NCI-H226 (cell line): ENCODE data around the gene HLA-B.
"Not testable (repeated sequence)": the region's sequence is repeated elsewhere in the genome, so short reads cannot be mapped to it uniquely, and the experiment has no call there.

Experiments
- DNase-seq: peaks from one replicate; pipeline ENCODE4 v3.0.0-alpha.2; 2015

HLA-B gene

GRCh38 chr6:31381666-31382065 is 24.7 kb upstream of the HLA-B start:
- DNase-seq: no peak

- DNase-seq: no peak
Observed at GRCh38 chr6:31379850-31380249, 22.9 kb upstream of the HLA-B start.

DNA sequence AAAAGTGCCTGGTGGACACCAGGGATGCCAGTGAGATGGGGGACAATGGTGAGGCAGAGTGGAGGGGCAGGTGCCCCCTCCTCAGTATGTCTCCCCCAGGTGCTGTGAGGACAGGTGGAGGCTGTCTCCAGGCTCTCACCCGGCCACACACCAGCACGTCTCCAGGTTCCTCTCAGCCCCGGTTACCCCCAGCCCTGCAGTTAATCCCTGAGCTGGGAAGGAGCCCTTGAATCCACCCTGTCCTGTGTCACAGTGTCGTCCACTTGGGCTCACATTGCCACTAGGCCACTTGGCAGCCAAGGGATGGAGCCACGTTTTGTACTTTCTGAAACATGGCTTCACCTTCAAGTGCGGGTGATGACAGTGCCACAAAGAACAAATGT is 21.7 kb upstream of the HLA-B start:
- DNase-seq: no peak

DNA sequence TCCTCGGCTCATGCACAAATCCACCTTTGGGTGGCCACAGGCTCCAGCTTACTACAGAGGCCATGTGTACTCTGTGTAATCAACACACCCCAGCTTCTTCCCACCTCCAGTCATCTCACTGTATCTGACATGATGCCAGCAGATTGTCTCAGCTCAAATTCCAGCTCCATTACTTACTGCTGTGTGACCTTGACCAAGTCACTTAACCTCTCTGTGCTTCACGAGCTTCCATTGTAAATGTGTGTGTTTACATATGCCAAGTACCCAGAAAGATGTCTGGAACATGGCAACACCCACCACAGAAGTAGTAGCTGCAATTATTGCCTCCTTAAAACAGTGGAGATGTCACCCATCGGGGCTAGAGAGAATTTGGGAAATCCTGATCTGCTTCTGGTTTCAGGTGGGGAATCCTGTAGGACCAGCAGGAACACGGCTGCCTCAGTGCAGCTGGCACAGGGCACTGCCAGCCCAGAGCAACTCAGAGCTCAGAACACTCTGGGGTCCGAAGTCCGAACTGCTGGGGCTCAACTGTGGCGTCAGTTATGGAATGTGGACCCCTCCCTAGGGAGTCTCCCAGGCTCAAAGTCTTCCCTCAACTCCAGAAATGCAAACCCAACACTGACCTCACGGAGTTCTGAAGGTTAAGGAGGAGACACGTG is 21.2 kb upstream of the HLA-B start:
- DNase-seq: no peak

DNA sequence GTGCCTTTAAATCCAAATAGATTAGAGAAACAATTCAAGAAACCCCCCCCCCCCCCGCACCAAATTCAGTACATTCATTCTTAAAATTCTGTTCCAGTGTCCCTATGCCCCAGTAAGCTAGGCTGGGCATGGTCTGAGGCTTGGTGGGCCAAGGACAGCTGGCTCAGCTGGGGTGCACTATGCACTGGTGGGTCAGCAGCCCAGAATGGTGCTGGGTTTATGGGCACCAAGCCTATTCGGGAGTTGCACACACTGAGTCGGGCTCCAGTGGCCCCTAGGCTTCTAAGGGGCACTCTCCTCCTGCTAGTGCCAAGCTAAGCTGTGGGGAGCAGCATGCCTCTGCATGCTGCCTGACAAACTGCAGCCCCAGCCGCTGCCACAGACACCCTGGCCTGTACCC is 20.1 kb upstream of the HLA-B start:
- DNase-seq: no peak

GRCh38 chr6:31375699-31376098 is 18.7 kb upstream of the HLA-B start:
- no peak for DNase-seq

DNA sequence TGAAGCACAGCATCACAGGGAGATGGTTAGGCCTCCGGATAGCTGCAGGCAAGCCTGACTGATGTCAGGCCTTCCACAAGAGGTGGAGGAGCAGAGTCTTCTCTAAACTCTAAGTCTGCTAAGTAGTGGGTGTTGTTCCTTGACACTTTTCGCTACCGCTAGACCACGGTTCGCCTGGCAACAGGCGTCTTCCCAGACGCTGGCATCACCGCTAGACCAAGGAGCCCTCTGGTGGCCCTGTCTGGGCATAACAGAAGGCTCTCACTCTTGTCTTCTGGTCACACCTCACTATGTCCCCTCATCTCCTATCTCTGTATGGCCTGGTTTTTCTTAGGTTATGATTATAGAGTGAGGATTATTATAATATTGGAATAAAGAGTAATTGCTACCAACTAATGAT is 17.1 kb upstream of the HLA-B start:
- not testable (repeated sequence) for DNase-seq

DNA sequence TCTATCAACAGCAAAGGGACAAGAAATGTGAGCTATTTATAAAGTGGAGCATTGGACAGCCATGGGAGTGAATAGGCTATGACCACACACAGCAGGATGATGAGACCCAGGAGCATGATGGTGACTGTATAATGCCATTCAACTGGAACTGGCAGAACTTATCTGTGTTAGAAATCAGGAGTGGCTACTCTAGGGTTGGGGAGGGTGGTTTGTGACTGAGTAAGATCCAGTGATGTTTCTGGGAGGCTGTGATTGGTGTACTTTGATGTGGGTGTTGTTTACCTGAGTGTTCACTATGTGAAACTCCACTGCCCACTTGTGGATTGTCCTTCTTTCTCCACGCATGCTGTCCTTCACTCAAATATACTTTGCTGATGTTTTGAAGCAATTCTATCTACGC is 11.5 kb upstream of the HLA-B start:
- DNase-seq: no peak

DNA sequence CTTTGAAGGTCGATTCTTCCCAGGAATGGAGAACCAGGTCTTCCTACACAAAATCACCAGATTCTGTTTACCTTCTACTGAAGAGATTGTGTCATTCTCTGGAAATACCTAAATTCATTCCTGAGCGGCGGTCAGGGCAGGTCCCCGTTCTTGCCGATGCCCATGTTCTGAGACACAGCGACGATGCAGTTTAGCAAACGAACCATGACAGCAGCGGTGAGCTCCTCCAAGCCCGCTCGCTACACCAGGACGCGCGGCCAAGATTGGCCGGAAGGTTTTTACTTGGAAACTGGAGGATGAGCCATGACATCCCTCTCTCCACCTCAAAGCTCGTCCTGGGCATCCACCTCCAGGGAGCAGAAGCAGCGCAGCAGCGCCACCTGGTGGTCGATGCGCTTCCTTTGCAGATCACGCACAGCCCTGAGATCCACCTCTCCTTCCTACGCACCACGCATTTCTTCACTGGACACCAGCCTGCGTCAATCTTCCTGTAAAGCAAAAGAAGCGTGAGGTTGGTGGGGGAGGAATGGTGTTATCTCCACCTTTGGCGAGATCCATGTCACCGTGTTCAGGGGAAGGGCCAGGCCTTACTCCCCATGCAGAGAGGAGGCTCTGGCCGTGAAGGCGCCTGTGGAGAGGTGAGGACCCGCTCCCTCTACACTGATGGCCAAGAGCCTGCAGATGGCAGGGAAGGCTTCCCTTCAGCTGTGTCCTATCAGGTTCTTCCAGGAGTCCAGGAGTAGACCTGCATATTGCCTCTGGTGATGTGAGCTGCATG is 9.9 kb upstream of the HLA-B start:
- DNase-seq: peak; percentile 81

DNA sequence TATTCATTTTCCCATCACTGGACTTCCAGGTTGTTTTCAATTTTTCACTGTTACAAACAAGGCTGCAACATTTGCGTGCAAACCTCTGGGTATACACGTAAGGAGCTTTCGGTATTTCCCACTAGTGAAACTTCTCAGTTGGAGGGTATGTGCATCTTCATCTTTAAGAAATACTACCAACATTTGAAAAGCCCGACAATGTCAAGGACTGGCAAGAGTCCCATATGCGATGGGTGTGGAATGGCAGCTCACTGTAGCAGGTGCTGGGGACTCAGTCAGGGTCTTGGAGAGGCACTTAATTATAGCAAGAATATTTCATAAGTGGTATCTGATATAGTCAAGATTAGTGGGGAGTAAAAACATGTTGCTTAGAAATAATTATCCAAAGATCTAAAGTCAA is 8.9 kb upstream of the HLA-B start:
- DNase-seq: no peak

- no peak for DNase-seq
Observed at GRCh38 chr6:31363811-31364210, 6.8 kb upstream of the HLA-B start.

- DNase-seq: no peak
Observed at GRCh38 chr6:31362751-31363150, 5.8 kb upstream of the HLA-B start.

DNA sequence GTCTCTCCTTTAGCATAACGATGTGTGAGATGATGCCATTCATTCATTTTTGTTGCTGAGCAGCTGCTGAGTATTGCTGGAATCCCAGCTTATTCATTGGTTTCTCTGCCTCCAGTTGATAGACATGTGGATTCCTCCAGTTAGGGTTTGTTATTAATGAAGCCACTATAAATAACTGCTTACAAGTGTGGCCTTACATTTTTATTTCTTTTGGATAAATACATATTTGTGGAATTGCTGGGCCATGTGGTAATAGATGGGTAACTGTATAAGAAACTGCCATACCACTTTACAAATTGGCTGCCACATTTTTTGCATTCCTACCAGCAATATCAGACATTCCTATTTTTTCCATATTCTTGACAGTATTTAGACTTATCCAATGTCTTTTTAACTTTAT is 2.6 kb upstream of the HLA-B start:
- DNase-seq: peak; percentile 29

DNA sequence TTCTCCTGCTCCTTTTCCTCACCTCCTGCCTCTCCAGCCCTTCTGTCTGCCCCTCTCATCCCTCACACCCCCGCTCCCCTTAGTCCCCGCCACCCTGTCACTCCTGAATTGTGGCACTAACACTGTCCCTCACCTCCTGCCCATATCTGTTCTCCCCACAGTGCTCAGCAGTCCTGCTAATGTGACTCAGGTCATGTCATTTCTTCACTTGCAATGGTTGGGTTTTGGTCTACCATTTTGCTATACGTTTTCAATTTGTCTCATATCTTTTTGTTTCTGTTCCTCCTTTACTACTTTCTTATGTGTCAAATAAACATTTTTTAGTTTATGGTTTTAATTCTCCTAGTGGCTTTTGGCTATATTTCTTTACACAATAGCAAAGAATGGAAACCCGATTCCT is 1.3 kb upstream of the HLA-B start:
- no peak for DNase-seq

GRCh38 chr6:31357886-31358285 is 907 bp upstream of the HLA-B start:
- no peak for DNase-seq

GRCh38 chr6:31356216-31356945 is 598 bp downstream of the HLA-B start:
- peak; percentile 41 for DNase-seq

DNA sequence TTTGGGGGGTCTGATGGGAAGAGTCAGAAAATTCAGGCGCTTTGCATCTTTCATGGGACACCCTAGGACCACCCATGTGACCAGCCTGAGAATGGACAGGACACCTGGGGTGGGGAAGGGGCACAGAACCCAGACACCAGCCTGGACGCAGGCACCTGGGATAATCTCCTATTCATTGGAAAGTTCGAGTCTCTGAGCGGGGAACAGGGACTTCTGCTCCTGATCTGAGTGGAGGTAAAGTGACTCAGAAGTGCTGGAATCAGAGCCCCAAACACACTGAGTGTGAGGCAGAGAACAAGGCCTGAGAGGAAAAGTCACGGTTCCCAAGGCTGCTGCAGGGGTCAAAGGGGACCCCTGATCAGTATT is 1.4 kb downstream of the HLA-B start:
- DNase-seq: no peak

DNA sequence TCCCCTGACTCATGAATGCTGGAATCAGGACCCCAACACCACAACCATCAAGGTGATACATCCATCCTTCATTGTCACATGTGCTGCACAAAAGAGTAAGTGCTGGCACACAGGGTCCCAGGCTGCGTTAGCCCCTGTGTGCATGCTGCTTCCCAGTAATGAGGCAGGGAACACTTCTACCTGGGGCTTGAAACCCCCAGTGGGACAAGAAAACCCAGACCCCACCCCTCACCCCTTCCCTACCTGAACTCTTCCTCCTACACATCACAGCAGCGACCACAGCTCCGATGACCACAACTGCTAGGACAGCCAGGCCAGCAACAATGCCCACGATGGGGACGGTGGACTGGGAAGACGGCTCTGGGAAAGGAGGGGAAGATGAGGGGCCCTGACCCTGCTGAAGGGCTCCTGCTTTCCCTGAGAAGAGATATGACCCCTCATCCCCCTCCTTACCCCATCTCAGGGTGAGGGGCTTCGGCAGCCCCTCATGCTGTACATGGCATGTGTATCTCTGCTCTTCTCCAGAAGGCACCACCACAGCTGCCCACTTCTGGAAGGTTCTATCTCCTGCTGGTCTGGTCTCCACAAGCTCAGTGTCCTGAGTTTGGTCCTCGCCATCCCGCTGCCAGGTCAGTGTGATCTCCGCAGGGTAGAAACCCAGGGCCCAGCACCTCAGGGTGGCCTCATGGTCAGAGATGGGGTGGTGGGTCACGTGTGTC is 2.0 kb downstream of the HLA-B start:
- no peak for DNase-seq

GRCh38 chr6:31354158-31354863 is 2.7 kb downstream of the HLA-B start:
- no peak for DNase-seq

DNA sequence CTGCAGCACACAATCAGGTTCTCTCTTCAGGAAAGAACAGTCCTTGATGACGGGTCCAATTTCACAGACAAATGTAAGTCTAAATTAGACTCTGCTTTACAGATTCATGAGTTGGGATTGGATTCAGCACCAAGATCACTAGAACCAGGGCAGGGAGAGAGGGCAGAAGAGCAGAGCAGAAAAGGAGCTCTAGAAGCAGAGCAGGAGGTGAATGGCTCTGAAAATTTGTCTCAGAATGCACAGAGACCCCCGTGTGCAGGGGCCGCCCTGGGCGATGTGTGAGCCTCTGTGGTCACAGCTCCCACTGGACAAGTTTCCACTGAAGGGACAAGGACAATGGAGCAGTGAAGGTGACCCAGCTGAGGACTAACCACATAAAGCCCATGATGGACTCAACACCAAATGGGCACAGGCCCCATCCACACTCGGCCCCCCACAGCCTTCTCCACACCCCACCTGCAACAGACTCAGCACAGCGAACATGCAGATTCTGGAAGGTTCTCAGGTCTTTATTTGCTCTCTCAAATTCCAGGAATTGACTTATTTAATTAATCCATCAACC is 3.5 kb downstream of the HLA-B start:
- no peak for DNase-seq

DNA sequence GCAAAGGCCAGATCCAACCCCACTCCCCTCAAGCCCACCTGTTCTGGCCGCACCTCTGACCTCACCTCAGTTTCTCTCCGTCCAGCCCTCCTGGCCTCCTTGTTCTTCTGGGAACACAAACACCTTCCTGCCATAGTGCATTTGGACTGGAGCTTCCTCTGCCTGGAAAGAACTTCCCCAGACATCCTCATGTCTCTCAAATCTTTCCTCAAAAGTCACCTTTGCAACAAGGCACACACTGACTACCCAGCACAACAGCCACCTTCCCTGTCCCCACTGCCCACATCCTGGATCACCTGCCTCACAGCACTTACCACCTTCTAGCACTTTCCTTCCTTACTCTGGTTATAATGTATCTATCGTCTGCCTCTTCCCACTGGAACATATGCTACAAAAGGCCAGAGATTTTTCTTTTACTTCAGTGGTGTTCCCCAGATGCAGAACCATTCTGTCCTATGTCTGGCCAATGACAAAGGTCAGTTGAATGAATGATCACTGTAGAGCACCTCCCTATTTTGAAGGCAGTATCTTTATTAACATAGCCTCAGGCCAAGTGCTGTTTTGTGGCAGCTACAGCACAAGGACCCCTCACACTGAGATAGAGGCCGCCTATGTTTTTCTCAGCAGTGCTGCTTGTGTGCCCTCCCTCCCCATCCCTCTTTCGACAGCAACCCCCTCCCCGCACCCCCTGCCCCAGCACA is 4.1 kb downstream of the HLA-B start:
- no peak for DNase-seq

DNA sequence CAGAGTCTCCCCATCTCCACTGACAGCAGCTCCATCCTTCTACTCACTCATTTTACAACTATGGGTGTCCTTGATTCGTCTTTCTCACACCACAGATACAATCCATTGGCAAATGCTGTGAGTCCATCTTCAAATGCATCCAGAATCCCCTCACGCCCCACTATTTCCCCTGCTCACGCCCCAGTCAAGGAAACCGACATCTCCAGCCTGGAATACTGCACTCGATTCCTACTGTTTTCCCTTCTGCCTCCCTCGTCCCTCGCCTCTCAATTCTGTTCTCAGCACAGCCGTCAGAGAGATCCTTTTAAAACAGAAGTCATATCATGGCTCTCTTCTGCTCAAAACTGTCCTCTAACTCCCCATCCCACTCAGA is 4.7 kb downstream of the HLA-B start:
- no peak for DNase-seq
